K562 (cell line): ENCODE results near the gene KAT2B. TPM values are rescaled to one million over a fixed set of nuclear protein-coding genes. Genes with fewer than 3 reads are reported as not detected.

Source experiments
- ATAC-seq: fragments of 200-7000 bp; cut with Tn5 transposase; 3 replicates; pipeline ENCODE4 v1.9.1; 2020; ENCODE audit warnings: moderate library complexity
- BruUV-seq: library from RNA; stranded (reverse); fragments of 400-500 nt; replicated peaks from 2 replicates; lab custom pipeline; 2021; lab: Mats Ljungman, UMichigan
- CTCF ChIA-PET: fragments of 300-600 bp; formaldehyde crosslinking; extraction: SDS; loops from one replicate; lab custom pipeline; 2021; ENCODE audit warnings: low intra/inter-chr PET ratio; lab: Yijun Ruan, JAX
- POLR2A ChIA-PET: fragments of 300-600, 350-650 bp; sonication (Branson Sonifier 250); formaldehyde crosslinking; extraction: SDS; loops from one replicate; lab custom pipeline; 2021; ENCODE audit warnings: antibody characterized with exemption, inconsistent platforms; lab: Yijun Ruan, JAX
- DNase-seq, 4 experiments: peaks; one replicate each; pipeline versions ENCODE4 v3.0.0 to v3.0.0-alpha.2; 2011 to 2018; ENCODE audit warnings: low spot score in 3 of 4, mixed read lengths in 3 of 4; ENCODE audit errors: extremely low read depth in 1 of 4
- FAIRE-seq: peaks from 2 replicates; lab custom pipeline; 2011; peaks lifted over from hg19 to GRCh38; lab: Jason Lieb, UNC
- H2AFZ ChIP-seq: 2 replicates; pipeline ENCODE4 v1.6.0; 2011; ENCODE audit warnings: low read depth, low read length, control low read depth, inconsistent platforms
- H3K27ac ChIP-seq: fragments of 200-600 bp; 3 replicates; pipeline ENCODE4 v1.8.0; 2011; ENCODE audit warnings: low read depth, mild to moderate bottlenecking, control low read depth, inconsistent platforms, low read length, moderate library complexity, mixed read lengths; ENCODE audit errors: extremely low read depth
- H3K27me3 ChIP-seq, 2 experiments: fragments of 300-600 bp in 1 of 2; 2 replicates in 1 of 2; 3 replicates in 1 of 2; pipeline versions ENCODE4 v1.6.0 to v1.8.0; 2011; ENCODE audit warnings: inconsistent platforms in 2 of 2, low read length in 2 of 2, mild to moderate bottlenecking in 1 of 2, mixed read lengths in 1 of 2, moderate library complexity in 1 of 2; ENCODE audit not compliant: control insufficient read depth in 2 of 2, insufficient read depth in 2 of 2
- H3K36me3 ChIP-seq: fragments of 300-600 bp; 3 replicates; pipeline ENCODE4 v1.8.0; 2011; ENCODE audit warnings: mild to moderate bottlenecking, low read length, inconsistent platforms; ENCODE audit not compliant: control insufficient read depth, insufficient read depth
- H3K4me1 ChIP-seq, 2 experiments: fragments of 200-600 bp in 1 of 2; replicated peaks in 1 of 2; 2 replicates in 1 of 2; 3 replicates in 1 of 2; pipeline versions ENCODE4 v1.5.1 to v1.8.0; 2011; ENCODE audit warnings: inconsistent platforms in 2 of 2, low read length in 2 of 2, mild to moderate bottlenecking in 1 of 2, mixed read lengths in 1 of 2, moderate library complexity in 1 of 2; ENCODE audit not compliant: control insufficient read depth in 2 of 2, insufficient read depth in 2 of 2
- H3K4me2 ChIP-seq: 2 replicates; pipeline ENCODE4 v1.6.1; 2011; ENCODE audit warnings: low read length, control low read depth, inconsistent platforms, mixed read lengths; ENCODE audit not compliant: insufficient read depth
- H3K4me3 ChIP-seq: fragments of 200-600 bp; sonication (generic), shearing (Covaris generic); 2 replicates; pipeline ENCODE4 v1.5.1; 2016; ENCODE audit warnings: control low read depth, inconsistent platforms
- H3K79me2 ChIP-seq: fragments of 200-600 bp; 3 replicates; pipeline ENCODE4 v1.8.0; 2011; ENCODE audit warnings: low read length, inconsistent platforms; ENCODE audit not compliant: control insufficient read depth, insufficient read depth
- H3K9ac ChIP-seq, 2 experiments: 2 replicates each; pipeline versions ENCODE4 v1.6.0 to v1.6.1; 2011; ENCODE audit warnings: low read depth in 2 of 2, low read length in 2 of 2, control low read depth in 1 of 2, inconsistent platforms in 1 of 2, mild to moderate bottlenecking in 1 of 2, mixed read lengths in 1 of 2; ENCODE audit not compliant: insufficient read depth in 1 of 2
- H3K9me1 ChIP-seq: one replicate; pipeline ENCODE4 v1.6.0; 2011; ENCODE audit warnings: inconsistent platforms, mild to moderate bottlenecking, low read length, moderate library complexity; ENCODE audit not compliant: control insufficient read depth, insufficient read depth
- H3K9me3 ChIP-seq: replicated peaks from 2 replicates; pipeline ENCODE4 v1.5.1; 2011; ENCODE audit warnings: low read depth, low read length, inconsistent platforms; ENCODE audit not compliant: control insufficient read depth, insufficient read depth
- H4K20me1 ChIP-seq: replicated peaks from 2 replicates; pipeline ENCODE4 v1.6.1; 2011; ENCODE audit warnings: low read length, inconsistent platforms, mixed read lengths; ENCODE audit not compliant: control insufficient read depth, insufficient read depth
- HOXB6 ChIP-seq: fragments of 250-450 bp; sonication (Bioruptor Pico); IDR thresholded peaks from 2 replicates; pipeline ENCODE4 v1.5.1; 2022; ENCODE audit warnings: mild to moderate bottlenecking, borderline replicate concordance
- SMAD2 ChIP-seq: fragments of 150-350 bp; IDR thresholded peaks from 2 replicates; pipeline ENCODE4 v1.6.1; 2014; ENCODE audit warnings: low read depth, mild to moderate bottlenecking, low read length
- ZNF318 ChIP-seq, 2 experiments: fragments of 450-650 bp; IDR thresholded peaks; 2 replicates each; pipeline ENCODE4 v1.6.1; 2016; ENCODE audit warnings: mild to moderate bottlenecking in 2 of 2, borderline replicate concordance in 1 of 2, low read depth in 1 of 2, moderate library complexity in 1 of 2
- WGBS: fragments of 100-300 bp; shearing (Covaris generic); methylation state at CpG from one replicate; pipeline ENCODE4 v1.1.6; 2016; ENCODE audit warnings: low coverage, mixed read lengths; ENCODE audit not compliant: insufficient coverage; ENCODE audit errors: missing lambda C conversion rate; 5-methylcytosine and 5-hydroxymethylcytosine counted together
- in situ Hi-C: fragments of 300-500 bp; cut with MboI; formaldehyde crosslinking; loops from 4 replicates; pipeline ENCODE4 v1.15.0; 2018; ENCODE audit warnings: inconsistent platforms, mixed read lengths
- intact Hi-C: fragments of 100-400 bp; cut with micrococcal nuclease; formaldehyde crosslinking; loops from 2 replicates; pipeline ENCODE4 v1.14.2; 2022
- polyA plus RNA-seq, 8 experiments: library from polyadenylated mRNA; depleted of rRNA in 4 of 8; stranded (reverse) in 5 of 8; unstranded in 3 of 8; fragments of >200 nt; fragmentation: Nextera tagmentation in 2 of 8; fragmentation: Illumina TruSeq in 1 of 8; extraction: Ambion mirVana in 2 of 8; extraction: Trizol in 1 of 8; gene quantifications; 2 replicates each; pipeline versions ENCODE4 v1.2.1 to v1.2.3, GENCODE V29; 2011 to 2014; ENCODE audit warnings: inconsistent platforms in 1 of 8, missing spikeins in 1 of 8
- total RNA-seq, 7 experiments: library from RNA; depleted of rRNA in 6 of 7; stranded (reverse); fragments of >200 nt in 6 of 7; fragmentation: Illumina TruSeq in 2 of 7; extraction: Trizol in 2 of 7; gene quantifications; 2 replicates each; pipeline versions ENCODE4 v1.2.1 to v1.2.3, GENCODE V29; 2011 to 2021; ENCODE audit warnings: low replicate concordance in 1 of 7
- TF ChIP-seq, protein P1 (sequence below): sonication (generic); formaldehyde crosslinking; IDR thresholded peaks from 2 replicates; pipeline ENCODE4 v1.8.1; 2023; ENCODE audit warnings: missing genetic modification reagents, mild to moderate bottlenecking, borderline replicate concordance

Gene KAT2B
- total and polyA plus RNA-seq, 9 of the 15 experiments (the other 6 are each of a cell fraction or from before 2014, with no cell fraction given) = 3.3 to 14.9 (median 12.2) TPM

- ATAC-seq = 0 out of 3 replicates have a peak, but pooled peaks have one; percentile 12
- no peak overlapping the region for H2AFZ ChIP-seq
- no peak overlapping the region for H3K27ac ChIP-seq
- intact Hi-C loops = no loop called here
- H3K4me3 ChIP-seq = no peak overlapping the region
- H3K4me1 ChIP-seq = peaks cover 0 to 7% of the 10 kb centered on the region in 2 experiments; a peak in 3 of 5 replicates
- no peaks in the 10 kb centered on the region for H4K20me1 ChIP-seq
- peaks cover 6% of the 10 kb centered on the region; the same call in 1 of the 3 replicates for H3K79me2 ChIP-seq
- DNase-seq = no peak
- no peaks in the 10 kb centered on the region for H3K9me1 ChIP-seq
- ChIA-PET CTCF (no interaction called here), POLR2A (no interaction called here)
- peaks cover 3% of the 10 kb centered on the region; the same call in 2 of the 3 replicates for H3K36me3 ChIP-seq
- no peak overlapping the region for H3K4me2 ChIP-seq
- WGBS = 65% methylated on average over 6 of the region's 6 CpGs
- no TSS peak for BruUV-seq
- in situ Hi-C loops = no loop called here
- FAIRE-seq = no peak
- H3K27me3 ChIP-seq = no peaks in the 10 kb centered on the region
- H3K9ac ChIP-seq = no peak overlapping the region
- H3K9me3 ChIP-seq = no peaks in the 10 kb centered on the region
- TF ChIP-seq ZNF318 (IDR thresholded peaks at IDR 0.05; ENCODE audit: borderline replicate concordance in 1 of 2, low read depth in 1 of 2) = no peak
- TF ChIP-seq, protein P1, sequence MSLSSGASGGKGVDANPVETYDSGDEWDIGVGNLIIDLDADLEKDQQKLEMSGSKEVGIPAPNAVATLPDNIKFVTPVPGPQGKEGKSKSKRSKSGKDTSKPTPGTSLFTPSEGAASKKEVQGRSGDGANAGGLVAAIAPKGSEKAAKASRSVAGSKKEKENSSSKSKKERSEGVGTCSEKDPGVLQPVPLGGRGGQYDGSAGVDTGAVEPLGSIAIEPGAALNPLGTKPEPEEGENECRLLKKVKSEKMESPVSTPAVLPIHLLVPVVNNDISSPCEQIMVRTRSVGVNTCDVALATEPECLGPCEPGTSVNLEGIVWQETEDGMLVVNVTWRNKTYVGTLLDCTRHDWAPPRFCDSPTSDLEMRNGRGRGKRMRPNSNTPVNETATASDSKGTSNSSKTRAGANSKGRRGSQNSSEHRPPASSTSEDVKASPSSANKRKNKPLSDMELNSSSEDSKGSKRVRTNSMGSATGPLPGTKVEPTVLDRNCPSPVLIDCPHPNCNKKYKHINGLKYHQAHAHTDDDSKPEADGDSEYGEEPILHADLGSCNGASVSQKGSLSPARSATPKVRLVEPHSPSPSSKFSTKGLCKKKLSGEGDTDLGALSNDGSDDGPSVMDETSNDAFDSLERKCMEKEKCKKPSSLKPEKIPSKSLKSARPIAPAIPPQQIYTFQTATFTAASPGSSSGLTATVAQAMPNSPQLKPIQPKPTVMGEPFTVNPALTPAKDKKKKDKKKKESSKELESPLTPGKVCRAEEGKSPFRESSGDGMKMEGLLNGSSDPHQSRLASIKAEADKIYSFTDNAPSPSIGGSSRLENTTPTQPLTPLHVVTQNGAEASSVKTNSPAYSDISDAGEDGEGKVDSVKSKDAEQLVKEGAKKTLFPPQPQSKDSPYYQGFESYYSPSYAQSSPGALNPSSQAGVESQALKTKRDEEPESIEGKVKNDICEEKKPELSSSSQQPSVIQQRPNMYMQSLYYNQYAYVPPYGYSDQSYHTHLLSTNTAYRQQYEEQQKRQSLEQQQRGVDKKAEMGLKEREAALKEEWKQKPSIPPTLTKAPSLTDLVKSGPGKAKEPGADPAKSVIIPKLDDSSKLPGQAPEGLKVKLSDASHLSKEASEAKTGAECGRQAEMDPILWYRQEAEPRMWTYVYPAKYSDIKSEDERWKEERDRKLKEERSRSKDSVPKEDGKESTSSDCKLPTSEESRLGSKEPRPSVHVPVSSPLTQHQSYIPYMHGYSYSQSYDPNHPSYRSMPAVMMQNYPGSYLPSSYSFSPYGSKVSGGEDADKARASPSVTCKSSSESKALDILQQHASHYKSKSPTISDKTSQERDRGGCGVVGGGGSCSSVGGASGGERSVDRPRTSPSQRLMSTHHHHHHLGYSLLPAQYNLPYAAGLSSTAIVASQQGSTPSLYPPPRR (CRISPR knock-in tag) = no peak
- no peak for TF ChIP-seq HOXB6 (CRISPR knock-in tag)
- no peak for TF ChIP-seq SMAD2
Observed at GRCh38 chr3:20072422-20072821, 32.2 kb downstream of the KAT2B start.
